Measurements from ENCODE around the gene SLC13A3. TPM values are rescaled to one million over a fixed set of nuclear protein-coding genes. Genes with fewer than 3 reads are reported as not detected.

The SLC13A3 gene
- total RNA-seq, 2 experiments from 2014 or later: 0.19 TPM; not detected in 1

DNA sequence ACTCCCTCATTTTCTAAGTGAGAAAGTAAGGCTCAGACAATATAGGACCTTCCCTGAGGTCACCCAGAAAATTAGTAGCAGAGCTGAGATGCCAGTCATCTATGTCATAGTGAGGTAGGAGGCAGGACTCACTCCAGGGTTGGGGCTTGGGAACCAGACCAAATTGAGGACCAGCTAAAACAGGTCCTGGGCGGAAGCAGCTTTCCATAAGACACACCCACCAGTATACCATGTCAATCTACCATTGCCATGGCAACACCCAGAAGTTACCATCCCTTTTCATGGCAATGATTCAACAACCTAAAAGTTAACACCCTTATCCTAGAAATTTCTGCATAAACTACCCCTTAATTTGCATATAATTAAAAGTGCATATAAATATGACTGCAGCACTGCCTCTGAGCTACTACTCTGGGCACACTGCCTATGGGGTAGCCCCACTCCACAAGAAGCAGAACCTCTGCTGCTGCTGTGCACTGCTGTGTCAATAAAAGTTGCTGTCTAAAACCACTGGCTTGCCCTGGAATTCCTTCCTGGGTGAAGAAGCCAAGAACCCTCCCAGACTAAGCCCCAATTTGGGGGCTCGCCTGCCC lies 70.5 kb downstream of the SLC13A3 start:
- Mint-ChIP-seq H3K9me3 (ENCODE audit: low read depth) (no peaks in the 10 kb centered on the region), H3K27me3 (peaks cover 27% of the 10 kb centered on the region), H3K4me1 (peaks cover 7% of the 10 kb centered on the region), H3K36me3 (no peaks in the 10 kb centered on the region), H3K4me3 (no peak overlapping the region), H3K27ac (no peak overlapping the region)
- ATAC-seq (no peak), DNase-seq (no peak)
- CTCF ChIA-PET: interaction anchor here (1.7 kb wide), 1 partner anchor 18 kb away, joined by 6 read pairs; no protein-coding TSS in a partner anchor

GRCh38 chr20:46578745-46579144 lies 72.5 kb downstream of the SLC13A3 start:
- peaks cover 21% of the 10 kb centered on the region for H3K4me1 Mint-ChIP-seq
- ATAC-seq (no peak), DNase-seq (no peak)
- no peak overlapping the region for H3K4me3 Mint-ChIP-seq
- no peak overlapping the region for H3K27ac Mint-ChIP-seq
- no peaks in the 10 kb centered on the region for H3K9me3 Mint-ChIP-seq (ENCODE audit: low read depth)
- CTCF ChIA-PET: no interaction called here
- no peaks in the 10 kb centered on the region for H3K36me3 Mint-ChIP-seq
- H3K27me3 Mint-ChIP-seq: peaks cover 23% of the 10 kb centered on the region

DNA sequence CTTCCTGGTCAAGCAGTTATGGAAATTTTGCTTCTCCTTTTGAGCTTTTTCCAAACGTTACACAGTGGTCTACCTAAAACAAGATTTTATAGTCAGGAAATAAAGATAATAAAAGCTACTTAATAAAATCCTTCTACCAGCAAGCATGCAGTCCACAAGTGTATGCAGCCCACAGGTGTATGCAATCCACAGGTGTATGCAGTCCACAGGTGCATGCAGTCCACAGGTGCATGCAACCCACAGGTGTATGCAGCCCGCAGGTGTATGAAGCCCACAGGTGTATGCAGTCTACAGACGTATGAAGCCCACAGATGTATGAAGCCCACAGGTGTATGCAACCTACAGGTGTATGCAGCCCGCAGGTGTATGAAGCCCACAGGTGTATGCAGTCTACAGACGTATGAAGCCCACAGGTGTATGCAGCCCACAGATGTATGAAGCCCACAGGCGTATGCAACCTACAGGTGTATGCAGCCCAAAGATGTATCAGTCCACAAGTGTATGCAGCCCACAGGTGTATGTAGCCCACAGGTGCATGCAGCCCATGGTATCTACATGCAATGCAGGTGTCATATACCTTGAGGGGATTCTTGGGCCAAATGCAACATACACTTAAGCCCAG lies 74.4 kb downstream of the SLC13A3 start:
- no peak for ATAC-seq
- Mint-ChIP-seq H3K9me3 (ENCODE audit: low read depth) (no peaks in the 10 kb centered on the region), H3K4me3 (no peak overlapping the region), H3K27me3 (peaks cover 28% of the 10 kb centered on the region), H3K27ac (no peak overlapping the region), H3K36me3 (no peaks in the 10 kb centered on the region), H3K4me1 (peaks cover 31% of the 10 kb centered on the region)
- DNase-seq: no peak
- CTCF ChIA-PET: interaction anchor here (1.2 kb wide), 1 partner anchor 16 kb away, joined by 3 read pairs; no protein-coding TSS in a partner anchor

DNA sequence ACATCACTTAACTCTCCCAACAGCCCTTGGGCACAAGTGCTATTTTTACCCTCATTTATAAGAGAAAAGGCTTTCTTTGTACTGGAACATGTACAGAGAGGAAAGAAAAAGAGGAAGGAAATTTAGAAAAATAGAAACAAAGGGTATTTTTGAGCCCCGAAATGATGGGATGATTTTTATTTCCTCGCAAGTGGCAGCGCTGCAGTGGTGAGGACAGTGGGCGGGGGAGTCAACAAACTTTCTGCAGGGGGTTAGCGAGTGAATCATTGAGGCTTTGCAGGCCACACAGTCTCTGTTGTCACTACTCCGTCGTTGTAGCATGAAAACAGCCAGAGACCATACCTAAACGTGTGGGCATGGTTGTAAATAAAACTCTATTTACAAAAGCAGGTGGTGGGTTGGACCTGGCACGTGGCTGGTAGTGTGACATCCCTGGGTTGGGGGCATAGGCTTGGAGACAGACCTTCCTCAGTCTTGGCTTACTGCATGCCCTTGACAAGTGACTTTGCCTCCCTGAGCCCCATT lies 75.3 kb downstream of the SLC13A3 start:
- Mint-ChIP-seq H3K36me3 (no peaks in the 10 kb centered on the region), H3K4me3 (no peak overlapping the region), H3K4me1 (peaks cover 31% of the 10 kb centered on the region), H3K27me3 (peaks cover 29% of the 10 kb centered on the region), H3K9me3 (ENCODE audit: low read depth) (no peaks in the 10 kb centered on the region), H3K27ac (no peak overlapping the region)
- CTCF ChIA-PET: interaction anchor here (1.1 to 5.2 kb wide), 2 partner anchors 14 to 32 kb away, joined by 3 to 25 read pairs; no protein-coding TSS in a partner anchor
- peak; percentile 60 for DNase-seq
- ATAC-seq: peak; percentile 63

GRCh38 chr20:46575394-46575793 lies 75.9 kb downstream of the SLC13A3 start:
- no peaks in the 10 kb centered on the region for H3K36me3 Mint-ChIP-seq
- peaks cover 32% of the 10 kb centered on the region for H3K27me3 Mint-ChIP-seq
- no peak for ATAC-seq
- H3K27ac Mint-ChIP-seq: no peak overlapping the region
- H3K9me3 Mint-ChIP-seq (ENCODE audit: low read depth): no peaks in the 10 kb centered on the region
- CTCF ChIA-PET: interaction anchor here (1.1 to 5.2 kb wide), 4 partner anchors 11 to 31 kb away, joined by 3 to 25 read pairs (median 7); no protein-coding TSS in a partner anchor
- no peak overlapping the region for H3K4me3 Mint-ChIP-seq
- peaks cover 31% of the 10 kb centered on the region for H3K4me1 Mint-ChIP-seq
- no peak for DNase-seq

DNA sequence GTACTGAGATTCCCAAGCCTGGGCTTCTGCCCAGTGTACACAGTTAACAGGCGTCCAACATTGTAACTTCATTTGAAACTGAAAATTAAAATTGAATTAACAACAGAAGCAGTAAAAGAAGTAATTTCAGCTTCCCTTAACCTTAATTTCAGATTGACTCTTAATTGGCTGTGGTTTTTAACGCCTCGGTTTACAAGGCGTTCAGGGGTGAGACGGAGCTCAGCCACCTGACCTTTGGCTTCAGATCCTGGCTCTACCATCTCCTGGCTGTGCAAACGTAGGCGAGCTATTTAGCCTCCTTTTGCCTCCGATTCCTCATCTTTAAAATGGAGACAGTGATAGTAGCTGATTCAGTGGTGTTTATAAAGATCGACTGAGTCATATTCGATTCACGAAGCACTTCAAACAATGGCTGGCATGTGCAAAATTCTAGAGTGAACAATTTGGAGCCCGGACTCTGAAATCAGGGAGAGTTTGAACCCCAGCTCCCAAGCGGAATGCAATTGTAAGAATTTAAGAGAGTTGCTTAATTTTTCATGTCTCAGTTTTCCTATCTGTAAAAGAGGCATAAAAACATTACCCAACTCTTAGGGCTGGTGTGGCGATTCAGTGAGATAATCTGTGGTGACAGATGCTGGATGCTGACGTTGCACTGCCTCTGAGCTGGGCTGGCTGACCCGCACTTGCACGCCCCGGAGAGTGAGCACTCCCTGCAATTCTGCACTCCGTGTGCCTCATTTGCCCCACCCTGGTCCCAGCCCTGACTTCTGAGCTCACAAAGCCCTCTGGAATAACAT lies 77.3 kb downstream of the SLC13A3 start:
- no peak overlapping the region for H3K4me3 Mint-ChIP-seq
- ATAC-seq: peak; percentile 51

DNA sequence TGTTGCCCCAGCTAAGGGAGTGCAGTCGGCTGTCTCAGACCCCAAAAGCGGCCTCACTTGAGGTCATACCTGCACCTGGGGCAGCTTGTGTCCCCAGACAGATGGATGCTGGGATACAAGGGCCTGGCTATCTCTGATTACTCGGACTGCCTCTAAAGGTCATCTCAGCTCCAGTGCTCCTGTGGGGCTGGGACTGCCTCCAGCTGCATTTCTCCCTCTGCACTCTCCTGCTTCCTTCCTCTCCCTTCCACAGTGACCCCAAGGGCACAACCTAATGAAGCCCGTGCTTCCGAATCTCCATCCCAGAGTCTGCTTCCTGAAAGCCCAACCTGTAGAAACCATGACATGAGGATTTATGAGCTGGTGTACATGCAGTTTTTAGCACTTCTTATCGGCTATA lies 78.0 kb downstream of the SLC13A3 start:
- Mint-ChIP-seq H3K27ac (no peak overlapping the region), H3K36me3 (no peaks in the 10 kb centered on the region), H3K27me3 (peaks cover 29% of the 10 kb centered on the region), H3K4me1 (peaks cover 31% of the 10 kb centered on the region), H3K4me3 (no peak overlapping the region), H3K9me3 (ENCODE audit: low read depth) (no peaks in the 10 kb centered on the region)
- CTCF ChIA-PET: interaction anchor here (1.3 to 5.2 kb wide), 5 partner anchors 8 to 107 kb away, joined by 3 to 25 read pairs (median 4); no protein-coding TSS in a partner anchor
- ATAC-seq: no peak
- DNase-seq: no peak

More for the DNA sequence above, 77.3 kb downstream of the SLC13A3 start:
- H3K36me3 Mint-ChIP-seq: no peaks in the 10 kb centered on the region
- H3K27ac Mint-ChIP-seq: no peak overlapping the region
- peaks cover 31% of the 10 kb centered on the region for H3K4me1 Mint-ChIP-seq
- H3K27me3 Mint-ChIP-seq: peaks cover 33% of the 10 kb centered on the region
- CTCF ChIA-PET: interaction anchor here (1.2 to 5.2 kb wide), 7 partner anchors 9 to 106 kb away, joined by 3 to 25 read pairs (median 4); no protein-coding TSS in a partner anchor
- no peaks in the 10 kb centered on the region for H3K9me3 Mint-ChIP-seq (ENCODE audit: low read depth)
- no peak for DNase-seq

DNA sequence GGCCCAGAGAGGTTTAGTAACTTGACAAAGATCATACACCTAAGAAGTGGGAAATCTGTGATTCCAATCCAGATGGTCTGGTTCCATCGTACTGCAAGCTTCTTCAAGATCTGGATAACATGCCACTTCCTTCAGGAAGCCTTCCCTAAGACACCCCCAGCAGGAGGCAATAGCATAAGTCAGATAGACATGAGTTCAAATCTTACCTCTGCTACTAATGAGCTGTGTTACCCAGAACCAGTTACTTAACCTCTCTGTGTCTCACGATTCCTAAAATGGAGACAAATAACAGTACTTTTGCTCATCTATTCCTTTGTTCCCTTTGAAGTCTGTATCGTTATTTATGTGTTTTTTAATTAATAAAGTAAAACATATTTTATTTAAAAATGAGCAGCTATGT lies 78.5 kb downstream of the SLC13A3 start:
- DNase-seq (no peak), ATAC-seq (no peak)

GRCh38 chr20:46572153-46572552 lies 79.1 kb downstream of the SLC13A3 start:
- no peak overlapping the region for H3K4me3 Mint-ChIP-seq
- no peak for DNase-seq
- H3K4me1 Mint-ChIP-seq: peaks cover 32% of the 10 kb centered on the region
- peaks cover 31% of the 10 kb centered on the region for H3K27me3 Mint-ChIP-seq
- ATAC-seq: no peak
- H3K36me3 Mint-ChIP-seq: no peaks in the 10 kb centered on the region
- CTCF ChIA-PET: interaction anchor here (1.3 to 5.2 kb wide), 3 partner anchors 10 to 53 kb away, joined by 3 to 25 read pairs (median 3); no protein-coding TSS in a partner anchor
- H3K27ac Mint-ChIP-seq: no peak overlapping the region
- H3K9me3 Mint-ChIP-seq (ENCODE audit: low read depth): no peaks in the 10 kb centered on the region

More for the DNA sequence above, 78.5 kb downstream of the SLC13A3 start:
- no peaks in the 10 kb centered on the region for H3K9me3 Mint-ChIP-seq (ENCODE audit: low read depth)
- H3K27ac Mint-ChIP-seq: no peak overlapping the region
- peaks cover 29% of the 10 kb centered on the region for H3K27me3 Mint-ChIP-seq
- no peak overlapping the region for H3K4me3 Mint-ChIP-seq
- peaks cover 31% of the 10 kb centered on the region for H3K4me1 Mint-ChIP-seq
- no peaks in the 10 kb centered on the region for H3K36me3 Mint-ChIP-seq
- CTCF ChIA-PET: interaction anchor here (1.3 to 5.2 kb wide), 5 partner anchors 8 to 52 kb away, joined by 3 to 25 read pairs (median 4); no protein-coding TSS in a partner anchor

- H3K27me3 Mint-ChIP-seq: peaks cover 31% of the 10 kb centered on the region
- H3K4me3 Mint-ChIP-seq: no peak overlapping the region
- ATAC-seq: no peak
- H3K4me1 Mint-ChIP-seq: peaks cover 32% of the 10 kb centered on the region
- no peak overlapping the region for H3K27ac Mint-ChIP-seq
- no peaks in the 10 kb centered on the region for H3K9me3 Mint-ChIP-seq (ENCODE audit: low read depth)
- CTCF ChIA-PET: interaction anchor here (1.3 to 5.2 kb wide), 2 partner anchors 10 to 26 kb away, joined by 3 to 25 read pairs; no protein-coding TSS in a partner anchor
- no peak for DNase-seq
- no peaks in the 10 kb centered on the region for H3K36me3 Mint-ChIP-seq
Measured at GRCh38 chr20:46571418-46571817, 79.8 kb downstream of the SLC13A3 start.

DNA sequence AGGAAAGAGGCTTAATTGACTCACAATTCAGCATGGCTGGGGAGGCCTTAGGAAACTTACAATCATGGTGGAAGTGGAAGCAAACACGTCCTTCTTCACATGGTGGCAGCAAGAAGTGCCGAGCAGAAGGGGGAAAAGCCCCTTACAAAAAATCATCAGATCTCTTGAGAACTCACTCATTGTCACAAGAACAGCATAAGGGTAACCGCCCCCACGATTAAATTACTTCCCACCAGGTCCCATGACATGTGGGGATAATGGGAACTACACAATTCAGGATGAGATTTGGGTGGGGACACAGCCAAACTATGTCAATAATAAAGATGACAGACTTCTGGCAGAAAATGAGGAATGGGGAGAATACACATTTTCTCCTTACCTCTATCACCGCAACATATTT lies 80.3 kb downstream of the SLC13A3 start:
- H3K4me3 Mint-ChIP-seq: no peak overlapping the region
- no peak for DNase-seq
- H3K36me3 Mint-ChIP-seq: no peaks in the 10 kb centered on the region
- H3K27ac Mint-ChIP-seq: no peak overlapping the region
- peaks cover 33% of the 10 kb centered on the region for H3K27me3 Mint-ChIP-seq
- peaks cover 27% of the 10 kb centered on the region for H3K4me1 Mint-ChIP-seq
- CTCF ChIA-PET: interaction anchor here (5.2 kb wide), 1 partner anchor 9 kb away, joined by 25 read pairs; no protein-coding TSS in a partner anchor
- no peaks in the 10 kb centered on the region for H3K9me3 Mint-ChIP-seq (ENCODE audit: low read depth)
- ATAC-seq: no peak

DNA sequence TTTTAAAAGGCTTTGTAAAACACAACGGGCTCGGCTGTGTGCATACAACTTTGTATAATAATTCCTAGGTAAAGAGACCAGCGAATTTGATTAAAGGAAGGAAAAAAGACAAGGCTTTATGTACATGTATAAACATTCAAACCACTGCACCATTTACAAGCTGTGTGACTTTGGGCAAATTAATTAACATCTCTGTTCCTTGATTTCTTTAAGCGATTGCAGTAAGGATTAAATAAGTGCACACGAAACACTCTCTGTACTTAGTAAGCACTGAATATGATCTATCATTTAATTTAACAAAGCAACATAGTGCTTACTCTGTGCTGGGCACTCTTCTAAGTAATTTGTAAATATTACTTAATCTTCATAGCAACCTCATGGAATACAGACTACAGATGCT lies 81.3 kb downstream of the SLC13A3 start:
- Mint-ChIP-seq H3K9me3 (ENCODE audit: low read depth) (no peaks in the 10 kb centered on the region), H3K27ac (no peak overlapping the region), H3K4me1 (peaks cover 21% of the 10 kb centered on the region), H3K27me3 (peaks cover 35% of the 10 kb centered on the region), H3K36me3 (no peaks in the 10 kb centered on the region), H3K4me3 (no peak overlapping the region)
- ATAC-seq (no peak), DNase-seq (no peak)
- CTCF ChIA-PET: no interaction called here
